Osteoblast (primary cell): ENCODE measurements around the gene ADIPOR1. TPM values are rescaled to one million over a fixed set of nuclear protein-coding genes. Genes with fewer than 3 reads are reported as not detected.

ENCODE experiments used
- DNase-seq: peaks from one replicate; pipeline ENCODE4 v3.0.0; 2011; ENCODE audit warnings: low spot score, mixed read lengths; ENCODE audit not compliant: insufficient read length; ENCODE audit errors: missing footprints
- H2AFZ ChIP-seq: 2 replicates; pipeline ENCODE4 v1.6.0; 2011; ENCODE audit warnings: mild to moderate bottlenecking, low read length
- H3K27ac ChIP-seq: 2 replicates; pipeline ENCODE4 v1.5.1; 2011; ENCODE audit warnings: mild to moderate bottlenecking, low read depth, low read length, moderate library complexity
- H3K27me3 ChIP-seq: 2 replicates; pipeline ENCODE4 v1.6.0; 2012; ENCODE audit warnings: mild to moderate bottlenecking, control low read depth, inconsistent platforms, low read length, moderate library complexity; ENCODE audit not compliant: insufficient read depth
- H3K36me3 ChIP-seq: 2 replicates; pipeline ENCODE4 v1.5.1; 2011; ENCODE audit warnings: mild to moderate bottlenecking, low read length, control low read depth, moderate library complexity; ENCODE audit not compliant: insufficient read depth
- H3K4me1 ChIP-seq: 2 replicates; pipeline ENCODE4 v1.5.1; 2011; ENCODE audit warnings: mild to moderate bottlenecking, low read length, control low read depth, moderate library complexity; ENCODE audit not compliant: insufficient read depth
- H3K4me2 ChIP-seq: 2 replicates; pipeline ENCODE4 v1.6.0; 2011; ENCODE audit warnings: mild to moderate bottlenecking, low read length; ENCODE audit not compliant: insufficient read depth
- H3K4me3 ChIP-seq: fragments of 200-600 bp; sonication (generic); 3 replicates; pipeline ENCODE4 v1.5.1; 2012; ENCODE audit warnings: mild to moderate bottlenecking, low read length, inconsistent platforms; ENCODE audit not compliant: insufficient read depth
- H3K79me2 ChIP-seq: 2 replicates; pipeline ENCODE4 v1.6.0; 2012; ENCODE audit warnings: mild to moderate bottlenecking, low read length, control low read depth, inconsistent platforms; ENCODE audit not compliant: insufficient read depth
- H3K9me3 ChIP-seq: 2 replicates; pipeline ENCODE4 v1.5.1; 2011; ENCODE audit warnings: low read depth, low read length, control low read depth
- H4K20me1 ChIP-seq: 2 replicates; pipeline ENCODE4 v1.6.0; 2012; ENCODE audit warnings: mild to moderate bottlenecking, low read length, control low read depth; ENCODE audit not compliant: insufficient read depth
- total RNA-seq: library from RNA; depleted of rRNA; stranded (reverse); fragments of >200 nt; gene quantifications from 2 replicates; pipeline ENCODE4 v1.2.3, GENCODE V29; 2012
- TF ChIP-seq, protein P1 (sequence below): IDR thresholded peaks from 2 replicates; pipeline ENCODE4 v1.5.1; 2011; ENCODE audit warnings: mild to moderate bottlenecking, low read depth, low read length, moderate library complexity; ENCODE audit errors: extremely low read depth

Gene ADIPOR1
- total RNA-seq, 1 donor: 91.9 TPM

DNA sequence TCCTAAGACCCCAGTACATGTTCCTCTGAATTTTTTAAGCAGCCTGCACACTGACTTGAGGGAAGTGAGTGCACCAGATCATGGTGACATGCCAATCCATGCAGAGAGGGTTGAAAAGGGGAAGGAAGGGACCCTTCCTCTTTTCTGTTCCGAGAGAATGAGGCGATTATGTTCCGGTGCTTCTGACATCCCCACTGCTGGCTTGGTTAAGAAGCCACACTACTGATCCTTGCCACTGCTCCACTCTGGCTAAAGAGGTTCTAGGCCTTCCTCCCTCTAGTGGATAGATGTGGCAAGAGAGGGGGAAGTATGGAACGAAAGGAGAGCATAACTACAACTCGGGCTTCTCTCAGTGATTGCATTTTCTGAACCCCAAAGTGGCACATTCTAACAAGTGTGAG is 10.8 kb upstream of the ADIPOR1 start:
- Histone ChIP-seq H3K27me3 (peaks cover 13% of the 10 kb centered on the region), H3K4me1 (peaks cover 38% of the 10 kb centered on the region), H3K9me3 (no peaks in the 10 kb centered on the region), H3K27ac (no peak overlapping the region), H4K20me1 (no peaks in the 10 kb centered on the region), H3K4me2 (peak overlapping the region; percentile 53), H3K79me2 (peaks cover 13% of the 10 kb centered on the region), H3K36me3 (peaks cover 6% of the 10 kb centered on the region), H2AFZ (peak overlapping the region; percentile 91), H3K4me3 (no peak overlapping the region)
- TF ChIP-seq, protein P1, sequence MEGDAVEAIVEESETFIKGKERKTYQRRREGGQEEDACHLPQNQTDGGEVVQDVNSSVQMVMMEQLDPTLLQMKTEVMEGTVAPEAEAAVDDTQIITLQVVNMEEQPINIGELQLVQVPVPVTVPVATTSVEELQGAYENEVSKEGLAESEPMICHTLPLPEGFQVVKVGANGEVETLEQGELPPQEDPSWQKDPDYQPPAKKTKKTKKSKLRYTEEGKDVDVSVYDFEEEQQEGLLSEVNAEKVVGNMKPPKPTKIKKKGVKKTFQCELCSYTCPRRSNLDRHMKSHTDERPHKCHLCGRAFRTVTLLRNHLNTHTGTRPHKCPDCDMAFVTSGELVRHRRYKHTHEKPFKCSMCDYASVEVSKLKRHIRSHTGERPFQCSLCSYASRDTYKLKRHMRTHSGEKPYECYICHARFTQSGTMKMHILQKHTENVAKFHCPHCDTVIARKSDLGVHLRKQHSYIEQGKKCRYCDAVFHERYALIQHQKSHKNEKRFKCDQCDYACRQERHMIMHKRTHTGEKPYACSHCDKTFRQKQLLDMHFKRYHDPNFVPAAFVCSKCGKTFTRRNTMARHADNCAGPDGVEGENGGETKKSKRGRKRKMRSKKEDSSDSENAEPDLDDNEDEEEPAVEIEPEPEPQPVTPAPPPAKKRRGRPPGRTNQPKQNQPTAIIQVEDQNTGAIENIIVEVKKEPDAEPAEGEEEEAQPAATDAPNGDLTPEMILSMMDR: peak; percentile 82
- peak; percentile 96 for DNase-seq

DNA sequence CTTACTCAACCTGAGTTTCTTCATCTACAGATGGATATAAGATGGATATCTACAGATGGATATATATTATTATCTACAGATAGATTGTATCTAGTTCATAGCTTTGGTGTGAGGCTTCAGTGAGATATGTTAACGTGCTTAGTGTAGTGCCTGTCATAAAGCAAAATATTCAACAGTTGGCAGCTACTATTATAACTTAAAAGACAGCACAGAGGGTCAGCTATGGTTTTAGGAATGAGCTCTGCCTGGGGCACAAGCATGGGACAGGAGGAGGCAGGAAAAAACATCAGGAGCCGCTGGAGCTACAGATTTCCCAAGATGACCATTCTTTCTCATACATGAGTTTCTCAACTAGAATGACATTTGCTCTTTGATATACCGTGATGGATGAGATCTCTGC is 10.2 kb upstream of the ADIPOR1 start:
- Histone ChIP-seq H3K79me2 (peaks cover 13% of the 10 kb centered on the region), H4K20me1 (no peaks in the 10 kb centered on the region), H3K36me3 (peaks cover 12% of the 10 kb centered on the region), H3K9me3 (no peaks in the 10 kb centered on the region), H3K27ac (no peak overlapping the region), H3K4me1 (peaks cover 38% of the 10 kb centered on the region), H2AFZ (peak overlapping the region; percentile 99), H3K27me3 (peaks cover 9% of the 10 kb centered on the region), H3K4me2 (peak overlapping the region; percentile 79), H3K4me3 (no peak overlapping the region)
- TF ChIP-seq, protein P1: no peak
- DNase-seq: no peak

DNA sequence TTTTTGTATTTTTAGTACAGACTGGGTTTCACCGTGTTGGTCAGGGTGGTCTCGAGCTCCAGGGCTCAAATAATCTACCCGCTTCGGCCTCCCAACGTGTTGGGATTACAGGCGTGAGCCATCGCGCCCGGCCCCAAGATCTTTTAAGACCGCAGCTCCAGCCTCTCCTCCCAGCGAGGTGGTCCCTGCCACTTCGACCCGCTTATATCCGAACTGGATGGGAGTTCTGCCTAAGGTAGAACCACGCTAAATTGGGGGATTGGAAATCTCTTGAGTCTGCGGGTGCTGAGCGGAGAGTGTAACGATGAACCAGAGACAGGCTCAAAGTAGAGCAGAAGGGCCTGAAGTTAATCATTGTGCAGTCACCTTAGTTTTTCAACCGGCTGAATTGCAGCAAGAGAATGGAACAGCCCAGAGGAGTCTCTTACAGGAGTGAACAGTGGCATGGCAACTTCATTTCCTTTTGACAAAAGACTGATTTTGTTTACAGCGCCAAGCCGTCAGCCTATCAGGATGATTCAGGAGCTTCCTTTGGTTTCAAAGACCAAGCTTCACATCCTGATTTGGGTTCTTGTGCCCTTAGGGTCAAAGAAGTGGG is 9.7 kb upstream of the ADIPOR1 start:
- Histone ChIP-seq H3K4me3 (peak overlapping the region; percentile 98), H3K4me2 (peak overlapping the region; percentile 79), H4K20me1 (no peaks in the 10 kb centered on the region), H3K27ac (no peak overlapping the region), H3K79me2 (peaks cover 13% of the 10 kb centered on the region), H3K27me3 (peaks cover 7% of the 10 kb centered on the region), H2AFZ (peak overlapping the region; percentile 99), H3K9me3 (no peaks in the 10 kb centered on the region), H3K4me1 (peaks cover 38% of the 10 kb centered on the region), H3K36me3 (peaks cover 17% of the 10 kb centered on the region)
- TF ChIP-seq, protein P1: no peak
- peak; percentile 82 for DNase-seq

DNA sequence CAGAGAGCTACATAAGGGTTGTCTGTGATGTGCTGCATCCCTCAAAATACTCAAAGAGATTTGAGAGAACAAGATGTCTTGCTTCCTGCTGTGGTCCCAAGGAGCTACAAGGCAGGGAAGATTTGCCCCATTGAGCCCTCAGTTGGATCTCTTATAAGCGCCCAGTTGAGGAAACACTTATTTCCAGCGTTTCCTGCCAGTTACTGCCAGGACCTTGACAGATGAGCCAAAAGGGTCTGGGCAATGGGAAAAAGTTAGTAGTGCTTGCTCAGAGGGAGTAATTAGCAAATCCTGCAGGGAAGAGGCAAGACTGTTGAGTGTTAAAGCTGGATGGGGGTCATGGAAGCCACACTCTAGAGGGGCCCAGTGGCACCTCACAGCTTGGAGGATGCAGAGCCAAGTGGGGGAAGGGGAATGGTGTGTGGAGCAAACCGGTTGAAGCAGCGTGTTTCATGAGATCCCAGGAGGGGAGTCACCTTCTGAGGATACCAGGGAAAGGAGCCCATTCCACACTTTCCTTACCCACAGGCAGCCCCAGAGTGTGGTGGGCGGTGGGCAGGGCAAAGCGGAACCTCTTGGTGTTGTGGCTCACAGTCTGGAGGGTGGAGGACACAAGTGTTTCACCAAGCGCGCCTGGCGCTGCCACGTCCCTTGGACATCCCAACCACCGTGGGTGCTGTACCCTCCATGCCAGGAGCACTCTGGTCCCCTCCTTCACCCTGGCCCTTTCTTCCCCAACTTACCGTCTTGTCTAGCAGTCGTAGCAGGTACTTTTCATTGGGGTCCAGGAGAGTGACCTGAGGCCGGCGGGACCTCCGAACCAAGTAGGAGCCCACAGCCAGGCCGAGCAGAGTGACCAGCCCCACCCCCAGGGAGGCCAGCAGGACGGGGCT is 8.1 kb upstream of the ADIPOR1 start:
- peak; percentile 80 for DNase-seq
- Histone ChIP-seq H3K4me2 (peak overlapping the region; percentile 92), H3K36me3 (peaks cover 32% of the 10 kb centered on the region), H3K27me3 (no peaks in the 10 kb centered on the region), H3K4me1 (peaks cover 38% of the 10 kb centered on the region), H3K27ac (peak overlapping the region; percentile 81), H3K4me3 (peak overlapping the region; percentile 98), H3K79me2 (peaks cover 13% of the 10 kb centered on the region), H2AFZ (peak overlapping the region; percentile 92), H4K20me1 (no peaks in the 10 kb centered on the region), H3K9me3 (no peaks in the 10 kb centered on the region)
- TF ChIP-seq, protein P1: no peak
